ENCODE measurements around the gene ABCC4. TPM values are rescaled to one million over a fixed set of nuclear protein-coding genes. Genes with fewer than 3 reads are reported as not detected.

ABCC4 gene
- total and polyA plus RNA-seq, 4 donors = 0.74 to 22.5 (median 2.0) TPM

GRCh38 chr13:95258619-95259194 lies 42.5 kb downstream of the ABCC4 start:
- 90% methylated on average over 9 of the region's 9 CpGs for WGBS
- H3K36me3 ChIP-seq (ENCODE audit: control insufficient read depth in 4 of 4, insufficient read depth in 3 of 4, low read depth in 1 of 4, low read length in 3 of 4) = no peaks in the 10 kb centered on the region
- H3K9me3 ChIP-seq (ENCODE audit: control insufficient read depth in 4 of 4, low read length in 3 of 4) = no peaks in the 10 kb centered on the region
- TF ChIP-seq, protein P1, sequence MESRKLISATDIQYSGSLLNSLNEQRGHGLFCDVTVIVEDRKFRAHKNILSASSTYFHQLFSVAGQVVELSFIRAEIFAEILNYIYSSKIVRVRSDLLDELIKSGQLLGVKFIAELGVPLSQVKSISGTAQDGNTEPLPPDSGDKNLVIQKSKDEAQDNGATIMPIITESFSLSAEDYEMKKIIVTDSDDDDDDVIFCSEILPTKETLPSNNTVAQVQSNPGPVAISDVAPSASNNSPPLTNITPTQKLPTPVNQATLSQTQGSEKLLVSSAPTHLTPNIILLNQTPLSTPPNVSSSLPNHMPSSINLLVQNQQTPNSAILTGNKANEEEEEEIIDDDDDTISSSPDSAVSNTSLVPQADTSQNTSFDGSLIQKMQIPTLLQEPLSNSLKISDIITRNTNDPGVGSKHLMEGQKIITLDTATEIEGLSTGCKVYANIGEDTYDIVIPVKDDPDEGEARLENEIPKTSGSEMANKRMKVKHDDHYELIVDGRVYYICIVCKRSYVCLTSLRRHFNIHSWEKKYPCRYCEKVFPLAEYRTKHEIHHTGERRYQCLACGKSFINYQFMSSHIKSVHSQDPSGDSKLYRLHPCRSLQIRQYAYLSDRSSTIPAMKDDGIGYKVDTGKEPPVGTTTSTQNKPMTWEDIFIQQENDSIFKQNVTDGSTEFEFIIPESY (IDR thresholded peaks at IDR 0.05) = no peak
- TF ChIP-seq GABPA (IDR thresholded peaks at IDR 0.05 in 1 of 2, conservative IDR thresholded peaks at IDR 0.05 in 1 of 2) (no peak), JUND (IDR thresholded peaks at IDR 0.05) (no peak), RXRA (IDR thresholded peaks at IDR 0.05) (no peak)
- TF ChIP-seq, protein P2, sequence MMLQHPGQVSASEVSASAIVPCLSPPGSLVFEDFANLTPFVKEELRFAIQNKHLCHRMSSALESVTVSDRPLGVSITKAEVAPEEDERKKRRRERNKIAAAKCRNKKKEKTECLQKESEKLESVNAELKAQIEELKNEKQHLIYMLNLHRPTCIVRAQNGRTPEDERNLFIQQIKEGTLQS (IDR thresholded peaks at IDR 0.05) = no peak
- no peak overlapping the region for H3K27ac ChIP-seq (ENCODE audit: low read depth in 1 of 2, low read length in 2 of 2)
- DNase-seq (ENCODE audit: low spot score) = no peak
- H3K27me3 ChIP-seq (ENCODE audit: control insufficient read depth in 4 of 4, insufficient read depth in 4 of 4, low read length in 3 of 4) = no peaks in the 10 kb centered on the region
- H3K4me1 ChIP-seq (ENCODE audit: control insufficient read depth in 4 of 4, insufficient read depth in 4 of 4, low read length in 3 of 4) = peaks cover 0 to 4% (median 0%) of the 10 kb centered on the region in 4 donors
- H3K4me3 ChIP-seq (ENCODE audit: low read depth in 1 of 3, low read length in 3 of 3) = no peak overlapping the region
- H3K9ac ChIP-seq (ENCODE audit: low read depth in 1 of 2, low read length in 2 of 2) = no peak overlapping the region

GRCh38 chr13:95258098-95258497 lies 43.2 kb downstream of the ABCC4 start:
- Histone ChIP-seq H3K9ac (ENCODE audit: low read depth in 1 of 2, low read length in 2 of 2) (no peak overlapping the region), H3K27ac (ENCODE audit: low read depth in 1 of 2, low read length in 2 of 2) (no peak overlapping the region), H3K36me3 (ENCODE audit: control insufficient read depth in 4 of 4, insufficient read depth in 3 of 4, low read depth in 1 of 4, low read length in 3 of 4) (no peaks in the 10 kb centered on the region), H3K4me1 (ENCODE audit: control insufficient read depth in 4 of 4, insufficient read depth in 4 of 4, low read length in 3 of 4) (peaks cover 0 to 4% (median 0%) of the 10 kb centered on the region in 4 donors), H3K4me3 (ENCODE audit: low read depth in 1 of 3, low read length in 3 of 3) (no peak overlapping the region), H3K9me3 (ENCODE audit: control insufficient read depth in 4 of 4, low read length in 3 of 4) (no peaks in the 10 kb centered on the region), H3K27me3 (ENCODE audit: control insufficient read depth in 4 of 4, insufficient read depth in 4 of 4, low read length in 3 of 4) (no peaks in the 10 kb centered on the region)
- TF ChIP-seq GABPA (IDR thresholded peaks at IDR 0.05 in 1 of 2, conservative IDR thresholded peaks at IDR 0.05 in 1 of 2) (no peak), HNF4A (conservative IDR thresholded peaks at IDR 0.05) (no peak), CTCF (IDR thresholded peaks at IDR 0.05; ENCODE audit: low read depth, low read length, missing input control) (no peak), YY1 (IDR thresholded peaks at IDR 0.05) (no peak), FOXA2 (IDR thresholded peaks at IDR 0.05) (no peak), HNF4G (IDR thresholded peaks at IDR 0.05) (no peak), RXRA (IDR thresholded peaks at IDR 0.05) (no peak), RAD21 (IDR thresholded peaks at IDR 0.05) (no peak), JUND (IDR thresholded peaks at IDR 0.05) (no peak), REST (IDR thresholded peaks at IDR 0.05) (no peak), SP1 (IDR thresholded peaks at IDR 0.05) (no peak), NR2F2 (IDR thresholded peaks at IDR 0.05) (no peak), EGR1 (IDR thresholded peaks at IDR 0.05; ENCODE audit: low read depth in 2 of 2) (no peak), TAF1 (conservative IDR thresholded peaks at IDR 0.05) (no peak)
- TF ChIP-seq, protein P1 (IDR thresholded peaks at IDR 0.05) = no peak
- TF ChIP-seq, protein P2 (IDR thresholded peaks at IDR 0.05) = no peak
- TF ChIP-seq, protein P3, sequence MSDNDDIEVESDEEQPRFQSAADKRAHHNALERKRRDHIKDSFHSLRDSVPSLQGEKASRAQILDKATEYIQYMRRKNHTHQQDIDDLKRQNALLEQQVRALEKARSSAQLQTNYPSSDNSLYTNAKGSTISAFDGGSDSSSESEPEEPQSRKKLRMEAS (IDR thresholded peaks at IDR 0.05) = no peak
- 97% methylated on average over 5 of the region's 5 CpGs for WGBS
- no peak for DNase-seq (ENCODE audit: low spot score)
